ENCODE data around the gene DHRS7.

The DHRS7 gene

DNA sequence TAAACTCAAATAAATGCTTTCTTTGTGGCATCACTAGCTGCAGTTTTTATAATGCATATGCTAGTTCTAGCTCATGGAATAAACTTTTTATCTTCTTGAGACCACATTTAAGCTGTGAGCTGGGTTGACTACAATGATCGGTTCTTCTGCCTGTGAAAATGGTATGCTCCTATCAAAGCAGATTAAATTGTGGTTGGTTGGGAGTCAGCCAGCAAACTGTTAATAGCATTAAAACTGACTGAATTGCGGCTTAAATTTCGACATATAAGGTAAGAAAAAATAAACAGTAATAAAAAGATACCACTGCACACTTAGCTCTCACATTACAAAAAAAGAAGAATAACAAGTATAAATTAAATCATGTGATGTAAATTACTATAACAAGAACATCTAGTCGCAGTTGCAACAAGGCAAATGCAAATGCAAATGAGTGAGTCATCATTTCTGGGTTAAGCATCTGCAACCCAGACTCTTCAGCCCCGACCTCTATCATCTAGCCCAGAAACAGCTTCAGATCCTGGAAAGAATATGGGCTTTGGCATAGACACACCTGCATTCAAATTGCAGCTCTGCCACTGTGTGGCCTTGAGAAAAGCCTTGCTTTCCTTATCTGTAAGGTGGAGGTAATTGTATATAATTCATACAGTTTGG is 19.8 kb upstream of the DHRS7 start:
- DNase-seq (ENCODE audit: low spot score): no peak

DNA sequence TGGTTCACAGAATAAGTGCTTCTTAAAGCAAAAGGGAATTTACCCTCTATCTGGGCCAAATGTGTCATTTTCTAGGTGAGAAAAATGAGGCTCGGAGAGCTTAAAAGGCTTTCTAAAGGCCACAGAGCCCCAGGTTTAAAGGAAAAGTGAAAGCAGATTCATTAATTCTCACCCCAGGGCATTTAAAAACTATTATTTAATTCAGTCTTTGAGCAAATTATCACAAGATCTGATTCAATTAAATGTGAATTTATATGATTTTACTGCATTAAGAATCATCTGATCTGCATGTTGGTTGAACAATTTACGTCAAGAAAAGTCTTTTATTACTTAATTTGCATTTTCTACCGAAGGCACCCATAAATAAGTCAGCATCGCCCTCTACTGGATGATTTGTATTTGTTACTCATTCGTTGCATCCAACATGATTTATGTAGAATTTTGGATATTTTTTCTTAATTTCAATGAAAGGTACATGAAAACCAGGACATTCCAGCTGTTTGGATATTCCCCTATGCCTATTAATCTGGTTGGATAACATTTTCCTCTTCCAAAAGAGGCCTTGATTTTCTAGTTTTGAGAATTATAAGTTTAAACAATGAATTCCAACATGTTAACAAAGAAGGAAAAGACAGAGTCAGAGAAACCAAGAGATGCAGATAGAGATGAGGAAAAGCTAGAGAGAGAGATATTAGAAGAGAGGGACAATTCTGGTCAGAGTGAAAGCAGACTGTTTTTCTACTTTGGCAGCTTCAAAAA is 19.1 kb upstream of the DHRS7 start:
- peak; percentile 39 for DNase-seq (ENCODE audit: low spot score)

DNA sequence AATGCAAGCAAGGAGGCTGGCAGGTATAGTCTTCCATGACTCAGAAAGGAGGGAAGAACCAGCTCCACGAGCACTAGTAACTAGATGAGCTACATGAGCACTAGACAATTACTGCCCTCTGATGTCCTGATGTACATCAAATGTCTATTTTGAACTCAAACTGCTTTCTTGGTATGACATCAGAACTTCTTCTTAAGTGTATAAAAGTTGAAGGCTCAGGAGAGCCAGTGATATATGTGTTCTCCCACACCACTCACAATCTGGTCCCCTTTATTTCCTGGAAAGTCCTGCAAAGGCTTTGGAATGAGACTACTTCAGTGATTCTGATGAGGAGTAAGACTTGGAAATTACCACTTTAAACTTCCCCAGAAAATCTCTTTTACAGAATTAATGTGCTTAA is 18.5 kb upstream of the DHRS7 start:
- DNase-seq (ENCODE audit: low spot score): no peak

DNA sequence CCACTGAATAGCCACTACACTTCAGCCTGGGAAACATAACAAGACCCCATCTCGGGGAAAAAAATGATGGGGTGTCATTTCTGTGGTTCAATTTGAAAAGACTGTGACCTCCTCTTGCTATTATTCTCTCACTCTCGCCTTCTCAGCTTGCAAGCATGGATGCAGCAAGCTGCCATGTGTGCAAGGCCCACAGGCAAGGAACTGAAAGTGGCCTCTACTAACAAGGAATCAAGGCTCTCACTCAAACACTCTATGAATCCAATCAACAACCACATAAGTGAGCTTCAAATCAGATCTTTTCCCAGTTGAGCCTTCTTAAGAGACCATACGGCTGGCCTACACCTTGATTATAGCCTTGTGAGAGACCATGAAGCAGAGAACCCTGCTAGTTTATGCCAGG is 17.9 kb upstream of the DHRS7 start:
- no peak for DNase-seq (ENCODE audit: low spot score)

DNA sequence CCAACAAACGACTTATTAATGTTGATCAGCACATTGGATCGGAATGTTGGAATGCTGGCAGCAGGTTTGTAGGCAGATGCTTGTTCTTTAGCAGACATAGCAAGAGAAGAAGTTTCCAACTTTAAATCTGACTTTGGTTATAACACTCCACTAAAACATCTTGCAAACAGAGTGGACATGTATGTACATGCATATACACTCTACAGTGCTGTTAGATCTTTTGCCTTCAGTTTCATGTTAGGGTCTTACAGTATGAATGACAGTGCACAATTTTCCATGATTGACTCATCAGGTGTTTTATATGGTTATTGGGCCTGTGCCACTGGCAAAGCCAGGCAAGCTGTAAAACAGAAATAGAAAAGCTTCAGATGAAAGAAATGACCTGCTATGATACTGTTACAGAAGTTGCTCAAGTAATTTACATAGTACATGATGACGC is 14.3 kb upstream of the DHRS7 start:
- no peak for DNase-seq (ENCODE audit: low spot score)

DNA sequence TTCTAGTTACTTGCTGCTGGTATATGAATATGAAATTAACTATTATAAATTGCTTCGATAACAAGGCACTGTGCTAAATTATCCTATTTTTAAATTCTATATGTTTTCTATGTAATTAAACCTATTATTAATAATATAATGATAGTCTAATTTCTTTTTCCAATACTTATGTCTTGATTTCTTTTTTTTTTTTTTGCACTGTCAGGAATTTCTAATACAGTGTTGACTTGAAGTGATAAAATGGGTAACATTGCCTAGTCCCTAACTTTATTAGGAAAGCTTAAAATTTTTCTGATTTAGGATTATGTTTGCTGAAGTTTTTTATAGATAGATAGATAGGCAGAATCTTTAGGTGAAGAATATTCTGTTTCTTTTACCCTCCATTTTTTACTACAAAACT is 13.6 kb upstream of the DHRS7 start:
- DNase-seq (ENCODE audit: low spot score): no peak

DNA sequence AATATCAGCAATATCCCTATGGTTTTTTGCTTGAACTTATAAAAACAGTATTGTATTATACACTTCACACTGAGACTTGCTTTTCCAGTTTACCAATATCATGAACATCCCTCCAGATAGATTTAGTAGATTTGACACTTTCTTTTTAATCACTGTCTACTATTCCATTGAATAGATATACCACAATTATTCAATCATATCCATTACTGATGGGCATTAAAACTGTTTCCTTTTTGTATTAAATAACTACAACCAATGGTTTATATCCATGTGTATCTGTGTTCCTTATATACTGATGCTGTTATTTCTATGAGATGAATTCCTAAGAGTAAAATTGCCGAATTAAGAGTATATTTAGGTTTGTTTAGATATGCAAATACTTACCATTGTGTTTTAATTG is 13.0 kb upstream of the DHRS7 start:
- no peak for DNase-seq (ENCODE audit: low spot score)

DNA sequence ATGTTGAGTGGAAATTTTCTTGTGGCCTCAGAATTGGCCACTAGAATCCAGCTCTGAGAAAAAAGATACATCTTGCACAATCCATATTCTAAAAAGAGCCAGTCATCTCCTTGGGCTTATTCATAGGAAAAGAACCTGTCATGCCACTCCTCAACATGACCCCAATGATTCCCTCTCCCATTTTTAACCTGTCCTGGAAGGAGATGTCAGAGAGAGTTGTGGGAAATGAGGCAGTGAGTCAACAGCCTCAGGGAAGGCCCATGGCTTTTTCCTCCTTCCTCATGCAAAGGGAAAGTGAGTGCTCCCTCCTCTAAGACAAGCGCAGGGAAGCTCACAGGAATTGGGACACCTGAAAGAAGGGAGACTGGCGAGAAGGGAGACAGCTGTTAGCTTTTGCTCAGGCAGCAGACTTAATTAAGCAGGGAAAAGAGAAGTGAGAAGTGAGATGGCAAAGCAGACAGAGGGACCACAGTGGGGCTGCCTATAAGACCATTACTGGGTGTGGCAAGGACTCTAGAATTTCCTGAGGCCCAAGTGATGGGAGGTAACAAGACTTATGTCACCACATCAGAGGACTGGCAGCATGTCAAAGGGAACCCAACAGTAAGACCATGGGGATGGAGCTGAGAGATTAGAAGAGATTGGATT is 10.2 kb upstream of the DHRS7 start:
- DNase-seq (ENCODE audit: low spot score): no peak

DNA sequence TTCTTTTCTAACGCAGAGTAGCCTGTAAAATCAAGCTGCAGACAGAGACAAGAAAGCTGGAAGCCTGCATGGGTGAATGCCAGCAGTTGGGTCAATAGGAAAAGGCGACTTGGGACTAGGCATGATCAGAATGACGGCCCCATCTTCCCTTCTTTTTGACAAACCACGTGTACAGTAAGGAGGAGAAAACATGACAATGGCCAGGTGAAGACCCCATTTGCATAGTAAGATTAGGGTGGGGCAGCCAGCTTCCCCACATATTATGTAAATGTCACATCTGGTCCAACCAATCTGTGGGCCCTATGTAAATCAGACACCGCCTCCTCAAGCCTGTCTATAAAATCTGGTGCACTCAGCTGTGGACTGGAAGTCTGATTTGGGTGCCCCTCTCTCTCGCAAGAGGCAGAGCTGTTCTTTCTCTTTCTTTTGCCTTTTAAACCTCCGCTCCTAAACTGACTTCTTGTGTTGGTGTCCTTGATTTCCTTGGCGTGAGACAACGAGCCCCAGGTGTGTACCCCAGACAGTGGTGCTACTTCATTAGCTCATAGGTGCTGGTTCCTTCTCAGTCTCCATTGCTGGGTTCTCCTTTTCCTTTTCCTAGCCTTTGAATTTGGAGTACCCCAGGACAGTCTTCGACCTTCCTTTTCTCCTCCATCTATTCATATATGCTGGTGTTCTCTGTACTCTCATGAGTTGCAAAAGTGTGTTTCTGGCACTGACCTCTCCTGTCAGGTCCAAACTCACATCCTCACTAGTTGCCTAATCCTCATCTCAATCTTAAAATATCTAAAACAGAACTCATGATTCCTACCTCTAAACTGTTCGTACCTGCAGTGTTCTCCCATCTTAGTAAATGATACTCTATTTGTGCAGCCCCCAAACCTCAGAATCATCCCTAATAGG is 9.4 kb upstream of the DHRS7 start:
- DNase-seq (ENCODE audit: low spot score): no peak

DNA sequence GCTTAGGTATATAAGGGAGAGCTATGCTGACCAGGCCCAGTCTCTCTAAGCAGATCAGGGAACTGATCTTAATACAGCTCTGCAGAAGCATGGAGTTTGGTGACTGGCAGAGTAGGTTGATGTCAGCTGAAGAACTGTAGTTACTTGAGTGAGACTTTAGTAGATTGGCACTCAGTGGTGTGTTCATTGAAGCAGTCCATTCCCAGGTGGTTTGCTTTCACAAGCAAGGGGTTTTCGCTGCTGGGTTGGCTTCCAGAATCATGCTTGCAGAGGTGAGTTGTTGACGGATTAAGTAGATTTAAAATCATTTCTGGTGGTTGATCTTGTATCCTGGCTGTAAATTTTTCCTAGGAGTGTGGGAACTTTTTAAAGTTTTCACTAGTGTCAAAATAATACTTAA is 6.5 kb upstream of the DHRS7 start:
- DNase-seq (ENCODE audit: low spot score): no peak

DNA sequence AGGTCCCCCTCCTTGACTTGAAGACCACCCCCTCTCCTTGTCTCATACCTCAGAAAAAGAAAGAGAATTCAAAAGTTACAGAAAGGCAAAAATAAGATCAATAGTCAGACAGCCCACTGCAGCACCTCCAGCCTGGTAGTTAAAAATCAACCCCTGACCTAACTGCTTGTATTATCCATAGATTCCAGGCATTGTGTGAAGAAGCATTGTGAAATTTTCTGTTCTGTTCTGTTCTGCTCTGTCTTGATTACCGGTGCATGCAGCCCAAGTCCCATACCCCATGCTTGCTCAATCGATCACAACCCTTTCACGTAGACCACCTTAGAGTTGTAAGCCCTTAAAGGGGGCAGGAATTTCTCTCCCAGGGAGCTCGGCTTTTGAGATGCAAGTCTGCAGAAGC is 5.8 kb upstream of the DHRS7 start:
- no peak for DNase-seq (ENCODE audit: low spot score)

DNA sequence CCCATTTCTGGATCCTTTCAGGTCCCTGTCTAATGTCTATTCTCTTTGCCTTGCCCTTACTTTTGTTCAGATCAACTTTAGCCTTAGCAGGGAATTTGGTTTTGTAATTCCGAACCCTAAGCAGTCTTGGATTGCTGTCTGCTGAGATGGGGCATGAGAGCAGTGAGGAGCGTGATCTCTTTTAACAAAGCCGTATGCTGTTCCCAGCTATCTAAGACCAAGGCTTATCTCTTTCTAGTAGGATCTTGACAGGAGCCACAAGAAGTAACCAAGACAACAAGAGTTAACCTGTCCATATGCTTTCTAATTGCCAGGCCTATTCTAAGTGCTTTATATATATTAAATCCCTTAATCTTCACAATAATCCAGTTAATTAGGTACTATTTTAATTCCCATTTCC is 4.5 kb upstream of the DHRS7 start:
- no peak for DNase-seq (ENCODE audit: low spot score)

DNA sequence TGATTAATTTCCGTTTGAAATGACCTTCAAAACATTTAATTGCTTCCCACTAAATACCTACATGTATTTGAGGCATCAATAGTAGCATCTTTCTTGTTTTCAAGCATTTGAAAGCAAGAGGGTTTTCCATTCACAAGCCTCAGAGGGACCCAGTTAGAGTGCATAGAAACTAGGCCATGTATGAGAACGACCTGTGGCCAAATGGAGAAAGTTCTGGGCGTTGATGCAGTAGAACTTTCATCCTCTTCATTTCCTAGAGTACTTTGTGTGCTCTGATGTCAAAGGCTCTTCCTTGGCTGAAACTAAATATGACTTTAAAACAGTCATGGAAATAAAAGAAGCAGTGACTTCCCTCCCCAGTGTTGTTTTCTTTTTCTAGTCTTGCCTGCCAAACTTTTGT is 944 bp upstream of the DHRS7 start:
- DNase-seq (ENCODE audit: low spot score): no peak

DNA sequence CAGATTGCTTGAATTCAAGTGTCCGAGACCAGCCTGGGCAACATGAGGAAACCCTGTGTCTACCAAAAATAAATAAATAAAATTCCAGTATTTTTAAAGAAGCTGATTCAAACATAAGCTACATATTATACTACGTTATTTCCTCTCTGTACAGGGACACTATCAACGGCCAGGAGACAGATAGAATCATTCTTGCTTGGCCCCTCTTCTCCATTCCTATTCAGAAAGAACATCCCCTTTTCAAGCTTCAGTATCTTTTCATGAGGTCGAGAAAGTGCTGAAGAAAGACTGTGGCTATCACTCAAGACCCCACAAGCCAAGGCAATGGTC is 314 bp upstream of the DHRS7 start:
- DNase-seq (ENCODE audit: low spot score): no peak

DNA sequence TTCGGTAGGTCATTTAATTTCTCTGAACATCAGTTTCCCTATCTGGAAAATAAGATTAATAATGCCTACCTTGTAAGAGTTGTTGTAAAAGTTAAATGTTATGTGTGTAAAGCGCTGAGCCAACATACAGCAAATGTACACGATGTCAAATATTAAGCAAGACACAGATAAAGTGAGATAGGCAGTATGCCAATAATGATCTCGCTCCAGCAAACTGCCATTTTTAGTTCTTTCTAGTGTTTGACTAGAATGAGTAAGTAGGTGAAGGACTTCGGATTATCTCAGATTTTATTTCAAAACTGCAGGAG is 840 bp downstream of the DHRS7 start:
- no peak for DNase-seq (ENCODE audit: low spot score)

DNA sequence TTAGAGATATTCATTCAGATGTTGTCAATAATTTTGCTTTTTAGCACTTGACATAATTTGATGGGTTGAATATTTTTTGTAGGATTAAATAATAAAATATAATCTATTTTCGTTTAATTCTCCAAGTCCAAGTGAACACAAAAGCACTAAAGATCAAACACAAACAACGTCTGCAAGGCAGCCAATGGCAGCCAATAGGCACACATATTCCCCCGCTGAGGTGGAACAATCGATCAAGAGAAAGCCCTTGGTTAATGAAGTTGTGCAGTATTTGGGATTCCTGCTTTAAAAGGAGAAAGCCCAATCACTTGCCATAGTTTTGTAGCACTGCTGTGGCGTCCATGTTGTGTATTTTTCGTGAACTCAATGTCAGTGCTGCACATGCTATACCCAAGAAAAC is 1.5 kb downstream of the DHRS7 start:
- DNase-seq (ENCODE audit: low spot score): no peak

DNA sequence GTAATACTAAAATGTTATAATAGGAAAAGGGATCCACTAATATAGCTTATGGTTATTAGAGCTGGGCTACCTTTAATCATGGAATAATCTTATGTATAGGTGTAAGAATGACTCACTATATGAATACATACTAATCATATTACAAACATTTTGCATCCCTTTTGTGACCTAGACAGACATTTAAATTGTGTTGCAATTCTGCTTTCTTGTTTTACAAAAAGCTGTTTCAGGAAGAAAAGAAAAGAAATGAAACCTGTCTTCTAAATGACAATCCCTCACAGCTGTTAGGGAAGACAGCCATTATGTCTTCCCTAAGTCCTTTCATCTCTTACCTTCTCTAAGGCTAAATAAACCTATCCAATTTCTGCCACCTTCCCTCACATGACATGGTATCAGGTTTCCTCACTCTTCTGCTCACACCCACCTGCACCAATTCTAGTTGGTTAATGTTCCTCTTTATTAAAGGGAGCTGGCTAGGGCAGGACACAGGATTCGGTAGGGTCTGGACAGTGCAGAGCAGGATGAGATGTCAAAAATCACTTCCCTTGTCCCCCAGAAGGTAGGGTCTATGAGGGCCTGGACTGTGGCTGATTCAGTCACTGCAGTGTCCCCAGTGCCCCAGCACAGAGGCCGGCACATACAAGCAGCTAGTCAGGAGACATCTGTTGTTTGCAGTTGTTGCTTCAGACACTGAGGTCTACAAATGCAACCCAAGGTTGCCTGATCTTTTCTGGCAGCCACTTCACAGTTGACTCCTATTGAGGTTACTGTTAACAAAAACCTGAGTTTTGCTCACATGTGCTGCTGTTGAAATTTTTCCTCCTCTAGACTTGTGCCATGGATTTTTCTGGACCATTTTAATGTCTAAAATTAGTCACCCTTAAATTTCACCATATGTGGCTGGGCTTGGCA is 3.7 kb downstream of the DHRS7 start:
- no peak for DNase-seq (ENCODE audit: low spot score)

DNA sequence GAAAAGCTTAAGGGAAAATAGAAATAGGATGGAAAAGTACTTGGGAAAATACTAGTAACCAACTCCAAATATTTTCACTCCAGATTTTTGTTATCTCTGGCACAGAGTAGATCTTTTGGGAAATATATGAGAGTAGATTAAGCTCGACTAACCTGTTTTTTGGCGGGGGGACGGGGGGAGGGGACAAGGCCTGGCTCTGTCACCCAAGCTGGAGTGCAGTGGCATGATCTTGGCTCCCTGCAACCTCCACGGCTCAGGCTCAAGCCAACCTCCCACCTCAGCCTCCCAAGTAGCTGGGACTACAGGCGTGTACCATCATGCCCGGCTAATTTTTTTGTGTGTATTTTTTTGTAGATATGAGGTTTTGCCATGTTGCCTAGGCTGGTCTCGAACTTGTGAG is 4.8 kb downstream of the DHRS7 start:
- no peak for DNase-seq (ENCODE audit: low spot score)

DNA sequence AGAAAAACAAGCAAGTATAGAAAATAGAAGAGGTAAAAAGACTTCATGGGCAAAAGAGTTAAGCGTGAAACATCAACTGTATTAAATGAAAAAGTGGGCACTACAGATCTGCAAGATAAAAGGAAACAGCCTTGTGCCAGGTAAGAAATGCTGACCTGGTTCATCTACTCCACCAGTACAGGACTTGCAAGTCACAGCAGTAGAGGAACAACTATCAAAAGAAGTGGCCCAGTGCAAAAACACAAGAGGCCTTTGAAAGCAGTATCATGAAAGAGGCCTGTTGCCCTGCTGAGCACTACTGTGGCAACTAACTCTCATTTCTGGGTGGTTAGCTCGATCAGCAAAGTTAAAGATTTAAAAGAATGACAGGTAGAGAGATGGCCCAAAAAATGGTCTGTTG is 10.5 kb downstream of the DHRS7 start:
- no peak for DNase-seq (ENCODE audit: low spot score)

DNA sequence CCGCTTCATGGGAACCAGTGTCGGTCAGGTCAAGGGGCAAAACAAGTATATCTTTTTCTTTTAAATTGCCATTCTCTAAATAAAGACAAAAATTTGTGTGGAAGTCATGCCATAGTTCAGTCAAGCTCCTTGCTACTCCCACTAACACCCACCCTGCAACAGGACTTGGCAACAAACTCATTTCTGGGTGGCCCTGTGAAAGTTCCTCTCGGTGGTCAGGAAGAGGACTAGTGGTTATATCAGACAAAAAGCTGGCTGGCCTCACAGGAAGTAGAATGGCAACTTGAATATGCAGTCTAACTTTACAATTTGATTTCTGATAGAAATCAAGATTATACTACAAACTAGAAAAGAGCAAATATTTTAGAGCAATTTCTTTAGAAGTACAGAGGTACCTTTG is 11.2 kb downstream of the DHRS7 start:
- no peak for DNase-seq (ENCODE audit: low spot score)

DNA sequence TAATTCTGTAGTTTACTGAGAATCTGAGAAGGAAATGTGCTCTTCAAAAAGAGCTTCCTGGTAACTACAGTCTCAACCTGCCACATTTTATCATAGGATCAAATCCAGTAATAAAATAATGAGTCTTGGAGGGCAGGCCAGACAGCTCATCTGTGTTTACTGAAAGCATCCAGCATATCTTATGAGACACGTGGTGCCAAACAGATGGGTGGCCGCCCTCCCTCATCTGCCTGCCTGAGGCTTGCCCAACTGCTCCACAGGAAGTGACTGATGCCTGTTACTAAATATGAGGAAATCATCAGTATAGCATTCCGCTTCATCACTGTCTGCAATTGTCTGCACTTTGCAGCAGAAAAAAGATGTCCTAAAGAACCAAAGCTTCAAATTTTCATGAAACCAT is 13.5 kb downstream of the DHRS7 start:
- DNase-seq (ENCODE audit: low spot score): no peak

Data from SK-N-DZ (cell line).